HepG2 (cell line): ENCODE results near the gene OR2B2. TPM values are rescaled to one million over a fixed set of nuclear protein-coding genes. Genes with fewer than 3 reads are reported as not detected.
A peak's percentile ranks its signal among the peaks of the same experiment; 100 is the strongest.

ENCODE experiments used
- CREBL2 ChIP-seq: sonication (generic); formaldehyde crosslinking; IDR thresholded peaks from 2 replicates; pipeline ENCODE4 v1.8.1; 2023; ENCODE audit warnings: missing genetic modification reagents, mild to moderate bottlenecking, borderline replicate concordance
- IKZF5 ChIP-seq: IDR thresholded peaks from 2 replicates; pipeline ENCODE4 v1.6.1; 2018; ENCODE audit warnings: missing genetic modification reagents, mild to moderate bottlenecking, missing compliant biosample characterization
- MED13 ChIP-seq: sonication (generic); formaldehyde crosslinking; IDR thresholded peaks from 2 replicates; pipeline ENCODE4 v1.5.0; 2020; ENCODE audit warnings: missing genetic modification reagents
- MTF2 ChIP-seq: sonication (generic); formaldehyde crosslinking; IDR thresholded peaks from 2 replicates; pipeline ENCODE4 v1.5.0; 2020; ENCODE audit warnings: missing genetic modification reagents, borderline replicate concordance
- NFE2 ChIP-seq: sonication (generic); formaldehyde crosslinking; IDR thresholded peaks from 2 replicates; pipeline ENCODE4 v1.4.0; 2020; ENCODE audit warnings: missing genetic modification reagents
- ZBTB21 ChIP-seq: sonication (generic); formaldehyde crosslinking; IDR thresholded peaks from 2 replicates; pipeline ENCODE4 v1.4.0; 2020; ENCODE audit warnings: missing genetic modification reagents
- ZFP82 ChIP-seq: sonication (generic); formaldehyde crosslinking; IDR thresholded peaks from 2 replicates; pipeline ENCODE4 v1.5.1; 2020; ENCODE audit warnings: mild to moderate bottlenecking, missing genetic modification reagents, borderline replicate concordance
- ZMAT3 ChIP-seq: sonication (generic); formaldehyde crosslinking; conservative IDR thresholded peaks from 2 replicates; pipeline ENCODE4 v1.7.0; 2021; ENCODE audit warnings: missing genetic modification reagents
- ZNF18 ChIP-seq: sonication (generic); formaldehyde crosslinking; IDR thresholded peaks from 2 replicates; pipeline ENCODE4 v1.8.0; 2022; ENCODE audit warnings: mild to moderate bottlenecking, missing genetic modification reagents; ENCODE audit not compliant: insufficient replicate concordance
- ZNF337 ChIP-seq: sonication (generic); formaldehyde crosslinking; IDR thresholded peaks from 2 replicates; pipeline ENCODE4 v1.5.1; 2020; ENCODE audit warnings: missing genetic modification reagents, low read depth, mild to moderate bottlenecking, borderline replicate concordance
- polyA plus RNA-seq, 8 experiments: library from polyadenylated mRNA; depleted of rRNA in 3 of 8; stranded (reverse) in 7 of 8; unstranded in 1 of 8; fragments of >200 nt; fragmentation: Illumina TruSeq in 4 of 8; extraction: Trizol in 4 of 8; gene quantifications; 2 replicates each; pipeline versions ENCODE4 v1.2.1 to v1.2.3, GENCODE V29; 2011 to 2016; ENCODE audit warnings: low read depth in 4 of 8, missing spikeins in 1 of 8, mixed read lengths in 1 of 8; ENCODE audit not compliant: insufficient read depth in 1 of 8
- total RNA-seq, 5 experiments: library from RNA; depleted of rRNA; stranded (reverse); fragments of >200 nt; fragmentation: Illumina TruSeq; extraction: Trizol; gene quantifications; 2 replicates each; pipeline ENCODE4 v1.2.3, GENCODE V29; 2016; ENCODE audit warnings: low read depth in 1 of 5
- TF ChIP-seq, protein P1 (sequence below): sonication (generic); formaldehyde crosslinking; IDR thresholded peaks from 2 replicates; pipeline ENCODE4 v1.4.0; 2020; ENCODE audit warnings: missing genetic modification reagents
- TF ChIP-seq, protein P2 (sequence below): sonication (generic); formaldehyde crosslinking; IDR thresholded peaks from 2 replicates; pipeline ENCODE4 v1.9.0; 2022; ENCODE audit warnings: low read depth, missing genetic modification reagents
- TF ChIP-seq, protein P3 (sequence below): sonication (generic); formaldehyde crosslinking; IDR thresholded peaks from 2 replicates; pipeline ENCODE4 v1.4.0; 2020; ENCODE audit warnings: missing genetic modification reagents, mild to moderate bottlenecking, borderline replicate concordance

OR2B2 gene
- total and polyA plus RNA-seq, 2 of the 13 experiments (the other 11 are each of a cell fraction or from before 2014, with no cell fraction given) = not detected

- TF ChIP-seq, protein P1, sequence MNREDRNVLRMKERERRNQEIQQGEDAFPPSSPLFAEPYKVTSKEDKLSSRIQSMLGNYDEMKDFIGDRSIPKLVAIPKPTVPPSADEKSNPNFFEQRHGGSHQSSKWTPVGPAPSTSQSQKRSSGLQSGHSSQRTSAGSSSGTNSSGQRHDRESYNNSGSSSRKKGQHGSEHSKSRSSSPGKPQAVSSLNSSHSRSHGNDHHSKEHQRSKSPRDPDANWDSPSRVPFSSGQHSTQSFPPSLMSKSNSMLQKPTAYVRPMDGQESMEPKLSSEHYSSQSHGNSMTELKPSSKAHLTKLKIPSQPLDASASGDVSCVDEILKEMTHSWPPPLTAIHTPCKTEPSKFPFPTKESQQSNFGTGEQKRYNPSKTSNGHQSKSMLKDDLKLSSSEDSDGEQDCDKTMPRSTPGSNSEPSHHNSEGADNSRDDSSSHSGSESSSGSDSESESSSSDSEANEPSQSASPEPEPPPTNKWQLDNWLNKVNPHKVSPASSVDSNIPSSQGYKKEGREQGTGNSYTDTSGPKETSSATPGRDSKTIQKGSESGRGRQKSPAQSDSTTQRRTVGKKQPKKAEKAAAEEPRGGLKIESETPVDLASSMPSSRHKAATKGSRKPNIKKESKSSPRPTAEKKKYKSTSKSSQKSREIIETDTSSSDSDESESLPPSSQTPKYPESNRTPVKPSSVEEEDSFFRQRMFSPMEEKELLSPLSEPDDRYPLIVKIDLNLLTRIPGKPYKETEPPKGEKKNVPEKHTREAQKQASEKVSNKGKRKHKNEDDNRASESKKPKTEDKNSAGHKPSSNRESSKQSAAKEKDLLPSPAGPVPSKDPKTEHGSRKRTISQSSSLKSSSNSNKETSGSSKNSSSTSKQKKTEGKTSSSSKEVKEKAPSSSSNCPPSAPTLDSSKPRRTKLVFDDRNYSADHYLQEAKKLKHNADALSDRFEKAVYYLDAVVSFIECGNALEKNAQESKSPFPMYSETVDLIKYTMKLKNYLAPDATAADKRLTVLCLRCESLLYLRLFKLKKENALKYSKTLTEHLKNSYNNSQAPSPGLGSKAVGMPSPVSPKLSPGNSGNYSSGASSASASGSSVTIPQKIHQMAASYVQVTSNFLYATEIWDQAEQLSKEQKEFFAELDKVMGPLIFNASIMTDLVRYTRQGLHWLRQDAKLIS (CRISPR knock-in tag) = no peak
- TF ChIP-seq IKZF5 (CRISPR knock-in tag) (no peak), ZBTB21 (CRISPR knock-in tag) (no peak), ZNF337 (CRISPR knock-in tag) (no peak), ZFP82 (no peak), MTF2 (CRISPR knock-in tag) (no peak), ZMAT3 (CRISPR knock-in tag) (no peak), ZNF18 (CRISPR knock-in tag) (peak; percentile 42), MED13 (CRISPR knock-in tag) (no peak), NFE2 (CRISPR knock-in tag) (no peak), CREBL2 (no peak)
- TF ChIP-seq, protein P2, sequence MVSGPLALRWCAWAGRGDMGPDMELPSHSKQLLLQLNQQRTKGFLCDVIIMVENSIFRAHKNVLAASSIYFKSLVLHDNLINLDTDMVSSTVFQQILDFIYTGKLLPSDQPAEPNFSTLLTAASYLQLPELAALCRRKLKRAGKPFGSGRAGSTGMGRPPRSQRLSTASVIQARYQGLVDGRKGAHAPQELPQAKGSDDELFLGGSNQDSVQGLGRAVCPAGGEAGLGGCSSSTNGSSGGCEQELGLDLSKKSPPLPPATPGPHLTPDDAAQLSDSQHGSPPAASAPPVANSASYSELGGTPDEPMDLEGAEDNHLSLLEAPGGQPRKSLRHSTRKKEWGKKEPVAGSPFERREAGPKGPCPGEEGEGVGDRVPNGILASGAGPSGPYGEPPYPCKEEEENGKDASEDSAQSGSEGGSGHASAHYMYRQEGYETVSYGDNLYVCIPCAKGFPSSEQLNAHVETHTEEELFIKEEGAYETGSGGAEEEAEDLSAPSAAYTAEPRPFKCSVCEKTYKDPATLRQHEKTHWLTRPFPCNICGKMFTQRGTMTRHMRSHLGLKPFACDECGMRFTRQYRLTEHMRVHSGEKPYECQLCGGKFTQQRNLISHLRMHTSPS = no peak
- TF ChIP-seq, protein P3, sequence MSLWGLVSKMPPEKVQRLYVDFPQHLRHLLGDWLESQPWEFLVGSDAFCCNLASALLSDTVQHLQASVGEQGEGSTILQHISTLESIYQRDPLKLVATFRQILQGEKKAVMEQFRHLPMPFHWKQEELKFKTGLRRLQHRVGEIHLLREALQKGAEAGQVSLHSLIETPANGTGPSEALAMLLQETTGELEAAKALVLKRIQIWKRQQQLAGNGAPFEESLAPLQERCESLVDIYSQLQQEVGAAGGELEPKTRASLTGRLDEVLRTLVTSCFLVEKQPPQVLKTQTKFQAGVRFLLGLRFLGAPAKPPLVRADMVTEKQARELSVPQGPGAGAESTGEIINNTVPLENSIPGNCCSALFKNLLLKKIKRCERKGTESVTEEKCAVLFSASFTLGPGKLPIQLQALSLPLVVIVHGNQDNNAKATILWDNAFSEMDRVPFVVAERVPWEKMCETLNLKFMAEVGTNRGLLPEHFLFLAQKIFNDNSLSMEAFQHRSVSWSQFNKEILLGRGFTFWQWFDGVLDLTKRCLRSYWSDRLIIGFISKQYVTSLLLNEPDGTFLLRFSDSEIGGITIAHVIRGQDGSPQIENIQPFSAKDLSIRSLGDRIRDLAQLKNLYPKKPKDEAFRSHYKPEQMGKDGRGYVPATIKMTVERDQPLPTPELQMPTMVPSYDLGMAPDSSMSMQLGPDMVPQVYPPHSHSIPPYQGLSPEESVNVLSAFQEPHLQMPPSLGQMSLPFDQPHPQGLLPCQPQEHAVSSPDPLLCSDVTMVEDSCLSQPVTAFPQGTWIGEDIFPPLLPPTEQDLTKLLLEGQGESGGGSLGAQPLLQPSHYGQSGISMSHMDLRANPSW = no peak
These were observed 47.0 kb downstream of the OR2B2 start (continued) for GRCh38 chr6:27864906-27865849.
